Hepatocyte (in vitro differentiated cells): Measurements from ENCODE around the gene SDK1.

Experiments used
- CTCF ChIP-seq: fragments of 200-600 bp; sonication (generic); IDR thresholded peaks from 2 replicates; pipeline ENCODE4 v1.5.1; 2016; ENCODE audit warnings: antibody characterized with exemption, mild to moderate bottlenecking; ENCODE audit not compliant: poor library complexity
- EZH2 ChIP-seq: fragments of 200-600 bp; sonication (generic); IDR thresholded peaks from 2 replicates; pipeline ENCODE4 v1.6.1; 2016; ENCODE audit warnings: antibody characterized with exemption, mild to moderate bottlenecking, borderline replicate concordance
- EZH2phosphoT487 ChIP-seq: fragments of 200-600 bp; sonication (generic); IDR thresholded peaks from one replicate; pipeline ENCODE4 v1.6.1; 2018; ENCODE audit warnings: antibody characterized with exemption, mild to moderate bottlenecking, low read depth, moderate library complexity; ENCODE audit not compliant: unreplicated experiment, severe bottlenecking

GRCh38 chr7:4198301-4198700, 897.2 kb downstream of the SDK1 start:
- TF ChIP-seq CTCF (no peak), EZH2 (no peak), EZH2phosphoT487 (no peak)
